Measurements from ENCODE around the gene CEP104.

DNA sequence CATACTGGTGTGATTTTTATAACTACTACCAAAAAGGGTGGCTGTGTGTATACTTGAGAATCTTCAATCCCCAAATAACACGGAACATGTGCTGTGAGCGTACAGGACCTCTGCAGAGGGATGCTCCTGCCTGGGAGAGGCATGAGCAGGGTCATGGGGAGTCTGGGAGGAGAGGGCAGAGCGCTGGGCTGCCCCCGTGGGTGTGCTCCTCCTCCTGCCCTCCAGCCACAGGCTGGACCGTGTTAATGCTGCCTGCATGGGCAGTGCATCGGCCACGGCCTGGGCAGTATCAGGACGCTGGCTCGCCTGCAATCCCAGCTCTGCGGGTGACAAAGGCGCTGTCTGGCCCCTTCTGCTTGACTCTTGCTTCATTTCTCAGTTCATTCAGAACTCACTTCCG lies 6.2 kb downstream of the CEP104 start:
- TF ChIP-seq, protein P1, sequence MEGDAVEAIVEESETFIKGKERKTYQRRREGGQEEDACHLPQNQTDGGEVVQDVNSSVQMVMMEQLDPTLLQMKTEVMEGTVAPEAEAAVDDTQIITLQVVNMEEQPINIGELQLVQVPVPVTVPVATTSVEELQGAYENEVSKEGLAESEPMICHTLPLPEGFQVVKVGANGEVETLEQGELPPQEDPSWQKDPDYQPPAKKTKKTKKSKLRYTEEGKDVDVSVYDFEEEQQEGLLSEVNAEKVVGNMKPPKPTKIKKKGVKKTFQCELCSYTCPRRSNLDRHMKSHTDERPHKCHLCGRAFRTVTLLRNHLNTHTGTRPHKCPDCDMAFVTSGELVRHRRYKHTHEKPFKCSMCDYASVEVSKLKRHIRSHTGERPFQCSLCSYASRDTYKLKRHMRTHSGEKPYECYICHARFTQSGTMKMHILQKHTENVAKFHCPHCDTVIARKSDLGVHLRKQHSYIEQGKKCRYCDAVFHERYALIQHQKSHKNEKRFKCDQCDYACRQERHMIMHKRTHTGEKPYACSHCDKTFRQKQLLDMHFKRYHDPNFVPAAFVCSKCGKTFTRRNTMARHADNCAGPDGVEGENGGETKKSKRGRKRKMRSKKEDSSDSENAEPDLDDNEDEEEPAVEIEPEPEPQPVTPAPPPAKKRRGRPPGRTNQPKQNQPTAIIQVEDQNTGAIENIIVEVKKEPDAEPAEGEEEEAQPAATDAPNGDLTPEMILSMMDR (IDR thresholded peaks at IDR 0.05; ENCODE audit: insufficient read depth, low read length) = no peak
- TF ChIP-seq POLR2AphosphoS5 (IDR thresholded peaks at IDR 0.05; ENCODE audit: low read depth) = no peak
- TF ChIP-seq, protein P2, sequence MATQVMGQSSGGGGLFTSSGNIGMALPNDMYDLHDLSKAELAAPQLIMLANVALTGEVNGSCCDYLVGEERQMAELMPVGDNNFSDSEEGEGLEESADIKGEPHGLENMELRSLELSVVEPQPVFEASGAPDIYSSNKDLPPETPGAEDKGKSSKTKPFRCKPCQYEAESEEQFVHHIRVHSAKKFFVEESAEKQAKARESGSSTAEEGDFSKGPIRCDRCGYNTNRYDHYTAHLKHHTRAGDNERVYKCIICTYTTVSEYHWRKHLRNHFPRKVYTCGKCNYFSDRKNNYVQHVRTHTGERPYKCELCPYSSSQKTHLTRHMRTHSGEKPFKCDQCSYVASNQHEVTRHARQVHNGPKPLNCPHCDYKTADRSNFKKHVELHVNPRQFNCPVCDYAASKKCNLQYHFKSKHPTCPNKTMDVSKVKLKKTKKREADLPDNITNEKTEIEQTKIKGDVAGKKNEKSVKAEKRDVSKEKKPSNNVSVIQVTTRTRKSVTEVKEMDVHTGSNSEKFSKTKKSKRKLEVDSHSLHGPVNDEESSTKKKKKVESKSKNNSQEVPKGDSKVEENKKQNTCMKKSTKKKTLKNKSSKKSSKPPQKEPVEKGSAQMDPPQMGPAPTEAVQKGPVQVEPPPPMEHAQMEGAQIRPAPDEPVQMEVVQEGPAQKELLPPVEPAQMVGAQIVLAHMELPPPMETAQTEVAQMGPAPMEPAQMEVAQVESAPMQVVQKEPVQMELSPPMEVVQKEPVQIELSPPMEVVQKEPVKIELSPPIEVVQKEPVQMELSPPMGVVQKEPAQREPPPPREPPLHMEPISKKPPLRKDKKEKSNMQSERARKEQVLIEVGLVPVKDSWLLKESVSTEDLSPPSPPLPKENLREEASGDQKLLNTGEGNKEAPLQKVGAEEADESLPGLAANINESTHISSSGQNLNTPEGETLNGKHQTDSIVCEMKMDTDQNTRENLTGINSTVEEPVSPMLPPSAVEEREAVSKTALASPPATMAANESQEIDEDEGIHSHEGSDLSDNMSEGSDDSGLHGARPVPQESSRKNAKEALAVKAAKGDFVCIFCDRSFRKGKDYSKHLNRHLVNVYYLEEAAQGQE (IDR thresholded peaks at IDR 0.05; ENCODE audit: insufficient replicate concordance, low read depth) = no peak

All from HL-60 (cell line).